Stimulated activated CD8-positive, alpha-beta memory T cell treated with anti-CD3 and anti-CD28 coated beads, Interleukin-2, amount 100 ng/mL, for 48 hours (primary cell): ENCODE results near the gene ARMS2.

Experiments
- DNase-seq, 2 donors: peaks; one replicate each; pipeline ENCODE4 v3.0.0-alpha.2; 2020; ENCODE audit warnings: low read depth in 2 of 2

ARMS2 gene, protein sequence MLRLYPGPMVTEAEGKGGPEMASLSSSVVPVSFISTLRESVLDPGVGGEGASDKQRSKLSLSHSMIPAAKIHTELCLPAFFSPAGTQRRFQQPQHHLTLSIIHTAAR

DNA sequence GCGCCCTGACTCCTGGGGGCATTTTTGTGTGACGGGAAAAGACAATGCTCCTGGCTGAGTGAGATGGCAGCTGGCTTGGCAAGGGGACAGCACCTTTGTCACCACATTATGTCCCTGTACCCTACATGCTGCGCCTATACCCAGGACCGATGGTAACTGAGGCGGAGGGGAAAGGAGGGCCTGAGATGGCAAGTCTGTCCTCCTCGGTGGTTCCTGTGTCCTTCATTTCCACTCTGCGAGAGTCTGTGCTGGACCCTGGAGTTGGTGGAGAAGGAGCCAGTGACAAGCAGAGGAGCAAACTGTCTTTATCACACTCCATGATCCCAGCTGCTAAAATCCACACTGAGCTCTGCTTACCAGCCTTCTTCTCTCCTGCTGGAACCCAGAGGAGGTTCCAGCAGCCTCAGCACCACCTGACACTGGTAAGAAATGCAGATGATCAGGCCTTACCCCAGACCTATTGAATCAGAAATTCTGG lies at the start of gene ARMS2:
TSS of gene ARMS2 (plus strand) at position 51 of the 478 bp plus-strand sequence. CDS start at position 126, 75 bp downstream.
- DNase-seq: no peak

DNA sequence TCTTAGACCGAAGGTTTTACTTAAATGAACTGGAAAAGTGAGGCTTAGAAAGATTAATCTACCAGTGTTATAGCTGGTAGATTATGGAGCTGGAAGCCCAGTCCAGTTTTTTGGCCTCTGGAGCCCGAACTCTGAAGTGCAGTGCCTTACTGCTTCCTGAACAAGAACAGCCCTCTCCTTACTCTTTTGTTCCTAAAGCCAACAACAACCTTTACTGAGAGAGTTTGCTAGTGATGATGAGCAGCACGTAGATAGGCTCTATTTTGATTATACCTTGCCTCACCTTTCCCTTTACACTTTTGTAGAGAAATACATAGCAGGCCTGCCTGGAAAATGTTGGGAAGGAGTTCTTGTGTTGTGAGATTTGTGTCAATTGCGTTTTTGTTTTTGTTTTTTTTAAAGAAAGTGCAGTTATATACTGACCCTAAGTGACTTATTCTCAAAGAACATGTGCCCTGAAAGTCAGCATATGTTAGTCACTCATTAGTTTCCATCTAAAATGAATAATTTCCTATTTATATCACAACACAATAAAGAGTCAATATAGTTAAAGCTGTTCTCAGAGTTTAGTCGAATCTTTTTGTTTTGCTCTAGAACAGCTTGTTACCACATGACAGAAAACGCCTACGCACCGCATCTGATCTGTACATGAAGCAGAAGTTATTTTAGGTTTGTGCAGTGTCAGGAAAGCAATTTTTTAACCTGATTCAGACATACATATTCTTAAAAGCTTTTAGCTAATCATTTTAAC lies 46.9 kb upstream of the ARMS2 start:
- peak in 1 of 2 donors; percentile 30 for DNase-seq

DNA sequence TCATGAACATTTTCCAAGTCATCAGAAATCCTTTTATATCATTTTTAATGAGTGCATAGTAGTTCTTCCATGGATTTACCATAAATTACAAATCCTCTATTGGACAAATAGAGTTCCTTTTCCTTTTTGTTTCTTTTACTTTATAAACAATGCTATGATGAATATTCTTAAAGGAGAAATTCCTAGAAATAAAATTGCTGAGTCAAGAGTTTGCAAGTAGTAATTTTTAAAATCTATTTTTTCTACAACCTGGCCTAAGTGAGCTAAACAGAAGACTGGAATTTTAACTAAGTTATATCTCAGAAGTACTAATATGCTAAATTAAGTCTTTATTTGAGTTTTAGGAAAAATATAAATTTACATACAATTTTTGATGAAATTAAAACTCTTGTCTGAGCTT lies 41.1 kb upstream of the ARMS2 start:
- DNase-seq: no peak

DNA sequence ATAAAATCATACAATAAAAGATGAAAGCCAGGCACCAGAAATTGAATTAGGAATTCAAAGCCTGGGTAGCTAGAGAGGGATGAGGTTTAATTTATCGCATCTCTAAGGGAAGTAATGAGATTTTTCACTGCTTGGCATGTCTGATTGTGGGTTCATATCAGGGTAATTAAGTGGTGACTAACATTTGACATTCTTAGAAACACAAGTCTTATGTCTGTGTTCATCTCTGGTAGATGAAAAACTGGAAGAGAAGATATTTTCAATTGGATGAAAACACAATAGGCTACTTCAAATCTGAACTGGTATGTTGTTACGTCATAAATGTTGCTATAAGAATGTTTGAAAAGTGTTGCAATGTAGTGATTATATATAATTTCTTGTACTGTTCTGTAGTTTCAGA lies 36.8 kb upstream of the ARMS2 start:
- DNase-seq: no peak

DNA sequence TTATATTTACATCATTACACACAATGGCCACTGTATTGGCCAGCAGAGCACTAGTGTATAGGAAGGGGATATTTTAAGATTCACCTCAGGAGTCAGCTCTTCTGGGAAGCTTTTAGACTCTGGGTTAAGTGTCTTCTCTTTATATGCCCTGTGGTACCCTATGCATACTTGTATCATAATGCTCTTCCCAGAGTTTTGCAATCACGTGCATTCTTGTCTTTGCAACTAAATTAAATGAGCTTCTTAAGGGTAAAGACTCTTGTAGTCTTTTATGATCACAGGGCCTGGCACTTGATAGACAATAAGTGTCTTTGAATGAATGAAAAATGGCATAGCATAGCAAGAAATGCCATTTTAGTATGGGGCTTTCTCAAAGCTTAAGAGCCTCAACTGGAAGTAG lies 35.4 kb upstream of the ARMS2 start:
- DNase-seq: no peak

DNA sequence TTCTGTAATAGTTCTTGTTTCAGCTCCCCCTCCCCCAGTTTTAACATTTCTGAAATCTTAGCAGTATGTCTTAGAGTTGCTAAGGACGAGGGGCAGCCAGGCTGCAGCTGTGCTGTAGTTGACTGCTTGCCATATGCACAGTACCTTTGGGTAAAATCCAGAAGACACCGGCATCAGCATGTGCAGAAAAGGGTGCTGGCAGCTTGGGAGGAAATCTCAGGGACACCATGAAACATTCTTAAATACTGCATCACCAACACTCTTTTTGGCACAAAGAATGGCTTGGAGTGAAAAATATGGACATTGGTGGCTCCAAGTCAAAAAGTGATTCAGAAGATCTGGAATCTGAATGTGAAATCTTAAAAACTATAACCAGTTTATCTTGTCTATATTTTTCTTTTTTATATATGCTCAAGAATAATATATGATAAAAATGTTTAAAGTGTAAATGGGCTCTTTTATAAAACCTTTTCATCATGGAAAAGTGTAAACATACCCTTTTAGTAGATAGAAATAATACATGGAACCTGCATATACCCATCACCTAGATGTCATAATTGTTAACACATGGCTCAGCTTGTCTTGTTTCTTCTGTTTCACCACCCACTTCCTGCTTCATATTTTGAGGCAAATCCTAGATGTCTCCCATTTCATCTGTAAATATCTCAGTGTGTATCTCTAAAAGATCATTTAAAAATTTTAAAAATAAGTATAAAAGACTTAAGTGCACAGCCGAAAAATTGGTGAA lies 34.4 kb upstream of the ARMS2 start:
- no peak for DNase-seq

DNA sequence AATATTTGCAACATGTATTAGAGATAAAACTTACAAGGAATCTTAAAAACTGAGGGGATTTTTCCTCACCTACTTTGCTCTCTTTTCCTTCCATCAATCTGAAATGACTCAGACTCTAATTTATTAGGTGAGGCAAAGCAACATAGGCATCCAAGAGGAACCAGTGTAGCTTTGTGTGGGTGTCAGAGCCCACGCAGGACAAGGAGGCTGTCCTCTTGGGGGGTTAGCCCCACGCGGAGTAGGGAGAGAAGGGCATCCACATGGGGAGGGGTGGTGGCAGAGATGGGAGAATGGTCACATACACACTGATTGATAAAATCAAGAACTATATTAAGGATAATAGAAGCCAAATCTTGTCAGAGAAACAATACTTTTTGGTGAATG lies 33.8 kb upstream of the ARMS2 start:
- no peak for DNase-seq

DNA sequence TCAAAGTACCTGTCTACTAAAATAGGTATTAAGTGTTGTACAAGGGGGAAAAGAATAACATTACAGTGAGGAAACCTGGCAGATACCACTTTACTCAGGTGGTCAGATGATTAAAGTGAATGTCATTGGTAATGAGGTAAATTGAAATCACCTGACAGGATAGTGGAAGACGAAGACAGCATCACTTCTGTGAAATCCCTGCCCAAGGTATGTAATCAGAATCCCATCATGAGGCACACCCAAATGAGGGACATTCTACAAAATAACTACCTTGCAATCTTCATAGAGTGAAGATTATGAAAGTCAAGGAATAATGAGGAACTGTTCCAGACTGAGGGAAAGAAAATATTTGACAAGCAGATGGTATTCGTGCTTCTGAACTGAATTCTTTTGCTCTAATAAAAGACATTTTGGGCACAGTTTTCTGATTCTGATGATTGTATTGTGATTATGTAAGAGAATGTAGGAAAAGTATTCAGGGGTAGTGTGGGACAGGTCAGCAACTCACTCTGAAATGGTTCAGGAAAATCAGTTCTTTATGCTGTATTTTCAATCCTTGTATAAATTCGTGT lies 33.3 kb upstream of the ARMS2 start:
- no peak for DNase-seq

DNA sequence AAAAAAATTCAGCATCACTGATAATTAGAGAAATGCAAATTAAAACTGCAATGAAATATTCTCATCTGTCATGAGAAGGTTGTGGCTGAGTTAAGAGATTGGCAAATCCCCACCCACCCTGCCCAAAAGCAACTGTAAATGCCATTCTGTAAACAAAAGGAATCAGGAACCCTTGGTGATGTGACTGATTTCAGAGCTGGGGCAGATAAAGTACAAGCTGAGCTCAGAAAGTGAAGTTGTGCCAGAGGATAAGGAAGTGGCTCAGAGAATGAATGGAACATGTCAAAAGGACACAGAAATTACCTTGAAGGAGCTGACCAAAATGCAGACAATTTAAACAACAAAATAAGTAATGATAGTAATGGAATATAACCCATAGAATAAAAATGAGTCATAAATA lies 32.7 kb upstream of the ARMS2 start:
- no peak for DNase-seq

DNA sequence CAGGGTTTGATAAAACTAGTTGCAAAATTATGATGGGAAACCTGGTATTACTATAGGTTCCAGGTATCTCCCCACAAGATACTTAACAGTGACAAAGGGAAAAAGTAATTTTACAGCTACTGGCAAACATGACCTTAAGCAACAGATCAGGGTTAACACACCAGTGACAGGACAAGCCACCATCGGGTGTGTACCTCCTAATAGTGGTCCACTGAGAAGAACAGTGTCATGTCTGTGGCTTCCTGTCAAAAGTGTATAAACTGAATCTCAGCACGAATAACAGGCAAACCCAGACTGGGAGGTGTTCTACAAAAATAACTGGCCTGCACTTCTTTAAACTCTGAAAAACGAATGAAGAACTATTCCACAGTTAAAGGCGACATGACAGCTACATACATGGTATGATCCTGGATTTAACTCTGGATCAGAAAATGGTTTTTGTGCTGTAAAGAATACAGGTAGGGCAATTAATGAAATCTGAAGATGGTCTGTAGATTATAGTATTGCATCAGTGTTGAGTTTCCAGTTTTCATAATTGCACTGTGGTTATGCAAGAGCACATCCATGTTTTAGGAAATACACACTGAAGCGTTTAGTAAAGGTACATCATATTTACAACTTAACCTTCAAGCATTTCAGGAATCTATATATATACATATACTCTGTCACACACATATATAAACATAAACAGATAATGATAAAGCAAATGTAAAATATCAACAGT lies 32.0 kb upstream of the ARMS2 start:
- DNase-seq: no peak

DNA sequence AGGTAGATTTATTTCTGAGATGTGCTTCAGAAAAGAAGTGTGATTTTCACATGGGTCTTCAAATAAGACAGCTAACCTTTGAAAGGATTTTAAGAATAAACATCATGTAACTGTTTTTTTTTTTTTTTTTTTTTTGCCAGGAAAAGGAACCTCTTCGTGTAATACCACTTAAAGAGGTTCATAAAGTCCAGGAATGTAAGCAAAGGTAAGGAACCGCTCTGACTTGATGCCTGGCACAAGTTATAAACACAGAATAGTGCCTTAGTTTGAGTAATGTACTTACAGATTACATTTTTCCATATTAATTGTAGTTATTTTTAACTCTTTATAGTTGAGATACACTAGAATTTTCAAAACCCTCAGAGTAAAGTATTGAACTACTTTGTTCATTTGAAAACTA lies 30.4 kb upstream of the ARMS2 start:
- no peak for DNase-seq

DNA sequence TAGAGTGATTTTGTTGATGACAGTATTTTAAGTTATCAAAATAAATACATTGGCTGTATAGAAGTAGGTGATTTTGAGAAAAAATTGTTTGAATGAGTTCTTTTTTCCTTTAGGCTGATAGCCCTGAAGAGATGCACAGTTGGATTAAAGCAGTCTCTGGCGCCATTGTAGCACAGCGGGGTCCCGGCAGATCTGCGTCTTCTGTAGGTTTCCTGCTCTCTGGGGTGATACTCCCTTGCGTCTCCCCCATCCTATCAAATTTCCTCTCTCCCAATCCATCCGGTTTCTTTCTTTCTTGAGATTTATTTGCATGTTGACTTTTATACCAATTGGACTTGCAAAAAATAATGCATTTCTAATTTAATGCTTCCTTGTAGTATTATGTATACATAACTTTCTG lies 27.6 kb upstream of the ARMS2 start:
- DNase-seq: no peak

DNA sequence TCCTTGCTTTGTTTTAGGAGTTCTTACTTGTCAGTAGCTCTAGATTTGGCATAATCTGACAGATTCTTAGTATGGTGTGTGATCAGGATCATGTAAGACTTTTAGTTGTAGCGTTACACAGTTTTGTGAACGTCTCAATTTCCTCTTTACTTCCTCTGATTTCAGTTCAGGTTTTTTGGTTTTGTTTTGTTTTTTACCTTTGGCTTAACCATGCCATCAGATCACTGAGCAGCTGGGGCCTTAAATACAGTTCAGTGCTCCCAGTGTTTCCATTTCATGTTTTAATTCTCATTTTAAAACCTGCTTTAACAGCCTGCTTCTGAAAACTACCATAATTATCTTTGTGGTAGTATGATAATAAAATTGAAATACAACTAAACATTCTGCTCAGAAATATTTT lies 27.2 kb upstream of the ARMS2 start:
- no peak for DNase-seq

DNA sequence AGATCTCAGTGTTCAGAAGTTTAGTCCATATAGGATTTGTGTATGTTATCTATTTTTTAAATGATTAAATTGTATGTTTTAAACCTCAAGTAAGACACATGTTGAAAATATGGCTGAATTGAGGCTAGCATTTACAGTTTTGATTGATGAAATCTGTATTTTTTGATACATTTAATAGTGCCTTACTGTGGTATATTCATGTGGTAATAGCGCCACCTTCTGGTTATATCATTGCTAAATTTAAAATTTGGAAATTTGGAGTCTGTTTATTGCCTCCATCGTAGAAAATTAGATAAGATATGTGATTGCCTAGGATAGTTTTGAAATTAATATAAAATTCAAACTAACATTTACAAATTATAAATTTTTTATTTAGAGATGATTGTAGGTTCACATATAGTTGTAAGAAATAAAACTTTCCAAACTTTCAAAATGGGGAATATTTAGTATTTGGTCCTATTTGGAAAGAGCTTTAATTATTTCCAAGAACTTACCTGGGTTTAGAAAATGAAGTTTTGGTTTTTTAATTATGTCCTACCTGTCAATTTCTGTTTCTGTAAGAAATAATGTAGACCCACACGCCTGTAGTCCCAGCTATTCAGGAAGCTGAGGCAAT lies 19.1 kb upstream of the ARMS2 start:
- no peak for DNase-seq

DNA sequence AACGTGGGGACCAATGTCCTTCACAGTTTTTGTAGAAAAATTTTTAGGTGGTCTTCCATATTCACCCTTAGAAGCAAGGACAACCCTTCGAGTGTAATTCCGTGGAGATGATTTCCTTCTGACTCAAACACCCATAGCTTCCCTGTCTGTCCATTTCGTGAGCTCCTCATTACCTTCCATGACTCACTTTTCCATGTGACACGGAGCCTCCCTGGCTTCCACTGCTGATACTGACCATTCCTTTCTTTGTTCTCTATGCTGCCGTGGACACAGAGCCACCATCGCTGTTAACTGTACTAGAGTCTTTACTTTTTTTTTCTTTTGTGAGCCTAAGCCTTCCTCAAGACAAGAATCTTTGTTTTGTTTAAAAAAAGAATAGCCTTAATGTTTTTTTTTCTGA lies 12.5 kb upstream of the ARMS2 start:
- DNase-seq: no peak

DNA sequence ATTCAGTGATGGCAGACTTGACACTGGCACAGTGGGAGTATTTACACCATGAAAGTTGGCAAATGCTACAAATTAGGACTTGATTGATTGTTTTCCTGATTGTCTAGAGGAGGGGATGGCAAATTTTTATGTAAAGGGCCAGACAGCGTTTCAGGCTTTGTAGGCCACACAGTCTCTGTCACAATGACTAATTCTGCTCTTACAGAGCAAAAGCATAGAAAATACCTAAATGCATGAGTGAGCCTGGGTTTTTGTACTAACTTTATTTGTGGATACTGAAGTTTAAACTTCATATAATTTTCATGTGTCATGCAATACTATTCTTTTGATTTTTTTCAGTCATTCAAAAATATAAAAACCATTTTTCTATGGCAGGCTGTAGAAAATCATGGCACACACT lies 9.0 kb upstream of the ARMS2 start:
- DNase-seq: no peak

DNA sequence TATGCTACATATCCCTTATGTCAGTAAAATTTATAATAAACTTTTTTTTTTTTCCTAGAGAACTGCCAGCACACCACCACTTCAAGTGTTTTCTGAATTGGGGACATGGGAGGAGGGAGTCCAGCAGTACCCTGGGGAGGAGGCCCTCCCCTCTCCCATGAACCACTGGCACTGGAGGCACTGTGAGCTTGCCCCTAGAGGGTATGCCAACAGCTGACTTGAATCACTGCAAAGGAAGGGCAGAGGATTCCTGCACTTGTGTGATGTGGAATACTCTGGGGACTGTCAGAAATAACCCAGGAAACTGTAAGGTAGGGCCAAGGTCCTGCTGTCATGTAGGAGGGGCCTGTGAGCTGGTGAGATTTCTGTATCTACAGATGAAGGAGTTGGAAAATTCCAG lies 8.5 kb upstream of the ARMS2 start:
- DNase-seq: no peak

DNA sequence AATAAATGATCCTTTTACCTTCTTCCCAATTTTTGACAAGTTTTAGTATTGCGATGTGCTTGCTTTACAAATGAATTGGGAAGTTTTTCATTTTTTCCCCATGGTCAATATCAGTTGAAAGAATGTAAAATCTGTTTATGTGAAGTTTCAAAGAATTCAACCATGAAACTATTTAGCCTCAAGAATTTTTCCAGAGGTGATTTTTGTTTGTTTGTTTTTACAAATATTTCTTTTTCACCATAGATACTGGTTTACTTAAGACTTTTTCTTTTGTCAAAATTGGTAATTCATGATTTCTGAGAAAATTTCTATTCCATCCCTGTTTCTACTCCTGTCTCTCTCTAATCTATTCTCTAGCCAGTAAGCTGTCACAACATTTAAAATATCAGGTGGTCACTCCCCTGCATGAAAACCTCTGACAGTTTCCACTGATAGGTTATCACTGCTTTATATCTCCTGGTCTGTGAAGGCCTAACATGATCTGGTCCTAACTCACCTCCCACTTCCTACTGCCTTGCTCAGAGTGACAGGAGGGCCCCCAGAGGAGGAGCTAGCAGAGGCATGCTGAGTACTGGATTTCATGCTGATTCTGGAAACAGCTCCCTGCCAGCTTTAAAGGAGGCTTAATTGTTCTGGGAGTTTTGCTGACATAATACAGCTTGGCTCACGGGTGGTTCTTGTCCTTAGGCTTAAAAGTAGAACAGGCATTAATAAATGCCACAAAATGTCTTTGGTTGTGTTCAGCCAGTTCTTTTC lies 7.6 kb upstream of the ARMS2 start:
- no peak for DNase-seq

DNA sequence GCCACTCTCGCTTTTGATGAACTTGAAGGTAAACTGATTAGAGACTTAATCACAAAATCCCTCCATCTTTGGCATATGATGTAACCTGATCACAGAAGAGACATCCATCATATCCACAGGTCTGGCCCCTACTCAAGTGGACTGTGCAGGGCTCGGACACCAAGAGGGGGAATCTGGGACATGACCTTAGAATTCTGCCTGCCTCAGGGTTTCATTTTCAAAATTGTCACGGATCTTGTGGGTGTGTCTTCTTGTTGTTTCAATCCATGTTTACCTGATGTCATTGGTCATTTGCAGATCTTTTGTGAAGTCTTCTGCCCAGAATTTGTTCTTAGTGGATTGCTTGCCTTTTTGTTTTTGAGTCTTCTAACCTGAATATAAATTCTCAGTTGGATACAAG lies 5.9 kb upstream of the ARMS2 start:
- DNase-seq: no peak

DNA sequence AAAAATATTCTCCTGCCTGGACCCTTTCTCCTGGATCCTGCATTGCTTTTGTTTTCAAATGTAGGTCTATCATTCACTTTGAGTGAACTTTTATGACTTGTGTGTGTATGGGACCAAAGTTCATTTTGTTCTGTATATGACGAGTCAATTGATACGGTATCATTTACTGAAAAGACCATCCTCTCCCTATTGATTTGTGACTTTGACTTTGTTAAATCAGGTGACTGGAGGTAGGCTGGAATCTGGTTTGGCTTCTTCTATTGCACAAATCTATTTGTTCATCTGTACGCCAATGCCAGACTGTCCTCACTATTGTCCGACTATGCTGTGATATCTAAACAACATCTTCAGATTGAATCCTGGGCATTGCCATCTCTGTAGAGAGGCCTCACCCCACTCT lies 5.3 kb upstream of the ARMS2 start:
- DNase-seq: no peak
